GM21717 (cell line): ENCODE data around the gene LY6G5C.
A peak's percentile ranks its signal among the peaks of the same experiment; 100 is the strongest.

ENCODE experiments used
- ATAC-seq: cut with Tn5 transposase; IDR thresholded peaks from one replicate; pipeline ENCODE4 v1.9.1; 2021; ENCODE audit warnings: mild to moderate bottlenecking, moderate library complexity; ENCODE audit not compliant: unreplicated experiment

Gene LY6G5C

GRCh38 chr6:31663126-31663960 lies 17.5 kb downstream of the LY6G5C start:
- ATAC-seq = no peak

- ATAC-seq = no peak
Measured at GRCh38 chr6:31662124-31662723, 18.6 kb downstream of the LY6G5C start.

- no peak for ATAC-seq
Measured at GRCh38 chr6:31661262-31662123, 19.4 kb downstream of the LY6G5C start.

DNA sequence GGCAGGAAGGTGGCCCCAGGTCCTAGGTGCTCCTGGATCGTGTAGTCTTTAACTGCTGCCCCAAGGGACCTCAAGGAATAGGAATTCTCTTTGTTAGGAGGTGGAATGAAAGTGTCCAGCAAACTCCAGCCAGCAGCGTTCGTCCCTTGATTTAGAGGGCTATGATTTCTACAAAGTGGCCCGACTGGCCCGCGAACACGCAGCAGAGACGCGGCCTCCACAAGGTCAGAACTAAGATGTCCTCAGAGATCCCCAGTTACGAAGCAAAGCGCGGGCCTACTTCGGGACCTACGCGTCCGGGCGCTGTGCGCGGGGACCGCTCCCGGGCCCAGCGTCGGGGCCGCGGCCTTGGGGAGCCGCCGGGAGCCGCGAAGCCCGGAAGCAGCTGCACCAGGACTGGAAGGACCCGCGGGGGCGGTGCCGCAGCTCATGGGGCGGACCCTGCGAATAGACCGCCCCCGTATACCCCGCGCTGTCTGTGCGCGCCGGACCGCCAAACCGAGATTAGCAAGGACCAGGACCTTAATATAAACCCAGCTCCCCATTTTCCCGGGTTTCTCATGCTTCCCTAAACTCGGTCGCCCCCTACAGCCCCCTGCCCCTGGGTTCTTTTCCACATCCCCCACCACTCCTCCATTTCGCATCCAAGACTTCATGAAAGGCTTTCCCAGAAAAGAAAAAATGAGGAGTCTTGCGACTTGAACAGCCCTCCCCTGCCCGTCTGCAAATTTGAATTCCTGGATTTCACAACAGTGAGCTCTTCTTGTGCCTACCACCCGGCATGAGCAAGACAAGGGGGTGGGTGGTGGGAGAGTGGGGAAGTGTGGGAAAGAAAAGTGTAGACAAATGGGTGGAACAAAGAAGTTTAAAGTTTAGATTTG lies 20.2 kb downstream of the LY6G5C start, which contains the start of gene C6orf47:
Gene C6orf47 (minus strand): TSS at position 398 of the 881 bp plus-strand sequence. CDS start 831 bp downstream, outside the sequence.
- no peak for ATAC-seq

DNA sequence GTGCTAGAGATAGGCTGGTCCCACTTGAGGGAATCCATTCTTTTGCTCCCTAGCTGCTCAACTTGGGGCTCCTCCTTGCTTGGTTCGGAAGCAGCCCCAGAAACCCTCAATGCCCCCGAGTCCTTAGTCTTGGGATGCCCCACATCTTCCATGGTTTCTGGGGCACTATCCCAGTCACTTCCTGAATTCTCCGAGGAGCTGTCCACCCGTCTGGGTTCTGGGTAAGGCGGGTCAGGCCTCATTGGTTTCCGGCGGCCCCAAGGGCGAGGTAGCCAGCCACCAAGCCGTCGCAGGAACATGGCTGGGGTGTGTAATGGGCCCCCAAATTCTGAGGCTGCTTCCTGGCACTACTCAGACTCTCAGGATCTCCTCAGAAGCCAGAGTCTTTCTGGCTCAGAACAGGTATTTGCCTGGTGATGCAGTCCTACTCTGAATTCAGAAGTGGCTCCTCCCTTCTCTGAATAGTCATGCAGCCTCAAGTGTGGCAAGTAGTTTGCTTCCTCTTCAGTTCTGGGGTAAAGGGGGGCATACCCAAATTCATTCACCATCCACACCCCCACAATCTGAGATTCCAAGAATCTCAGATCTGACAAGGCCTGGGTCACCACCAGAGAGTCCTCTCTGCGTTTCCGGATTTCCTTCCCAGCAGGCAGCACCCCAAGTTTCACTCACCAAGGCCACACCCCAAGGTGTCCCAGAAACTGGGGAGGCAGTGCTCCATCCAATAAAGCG lies 21.1 kb downstream of the LY6G5C start:
- ATAC-seq = no peak

GRCh38 chr6:31658983-31659648 lies 21.8 kb downstream of the LY6G5C start:
- no peak for ATAC-seq

- ATAC-seq = no peak
Measured at GRCh38 chr6:31658158-31658688, 22.6 kb downstream of the LY6G5C start.

GRCh38 chr6:31657406-31658157 lies 23.3 kb downstream of the LY6G5C start:
- no peak for ATAC-seq

DNA sequence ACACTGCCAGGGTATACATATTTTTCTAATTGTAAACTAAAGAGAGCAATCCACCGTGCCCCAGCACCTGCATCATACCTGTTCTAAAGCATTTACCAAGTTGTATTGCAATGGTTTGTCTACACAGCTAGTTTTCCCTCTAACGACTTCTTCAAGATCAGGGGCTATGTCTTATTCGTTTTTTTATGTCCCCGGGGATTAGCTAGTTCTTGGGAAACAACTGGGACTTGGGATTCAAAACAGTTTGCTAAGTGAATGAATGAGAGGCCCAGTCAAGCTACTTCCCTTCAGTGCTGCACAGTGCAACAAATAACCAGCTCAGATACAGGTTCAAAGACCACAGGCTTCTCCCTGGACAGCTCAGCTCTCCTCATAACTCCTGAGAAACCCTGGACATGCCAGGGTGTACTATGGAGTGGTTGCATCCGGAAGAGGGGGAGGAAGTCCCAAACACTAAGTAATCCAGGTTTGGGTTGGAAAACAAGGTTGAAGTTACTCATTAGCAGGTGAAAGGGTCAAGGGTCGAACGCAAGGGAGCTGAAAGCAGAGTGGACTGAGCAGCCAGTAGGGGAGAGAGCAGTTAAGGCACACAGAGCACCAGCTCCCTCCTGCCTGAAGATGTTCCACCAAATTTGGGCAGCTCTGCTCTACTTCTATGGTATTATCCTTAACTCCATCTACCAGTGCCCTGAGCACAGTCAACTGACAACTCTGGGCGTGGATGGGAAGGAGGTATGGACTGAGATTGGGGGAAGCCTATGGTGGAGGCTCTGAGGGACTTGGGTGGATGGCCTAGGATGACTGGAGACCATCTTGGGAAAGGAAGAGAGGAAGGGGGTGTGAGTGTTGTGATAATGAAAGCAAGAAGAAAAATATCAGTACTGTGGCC lies 25.3 kb downstream of the LY6G5C start, which contains the start of gene APOM:
Gene APOM (plus strand): TSS at position 546 of the 889 bp plus-strand sequence. CDS start 73 bp downstream, at position 619.
- ATAC-seq = no peak

GRCh38 chr6:31654574-31655348 lies 26.1 kb downstream of the LY6G5C start:
- no peak for ATAC-seq

DNA sequence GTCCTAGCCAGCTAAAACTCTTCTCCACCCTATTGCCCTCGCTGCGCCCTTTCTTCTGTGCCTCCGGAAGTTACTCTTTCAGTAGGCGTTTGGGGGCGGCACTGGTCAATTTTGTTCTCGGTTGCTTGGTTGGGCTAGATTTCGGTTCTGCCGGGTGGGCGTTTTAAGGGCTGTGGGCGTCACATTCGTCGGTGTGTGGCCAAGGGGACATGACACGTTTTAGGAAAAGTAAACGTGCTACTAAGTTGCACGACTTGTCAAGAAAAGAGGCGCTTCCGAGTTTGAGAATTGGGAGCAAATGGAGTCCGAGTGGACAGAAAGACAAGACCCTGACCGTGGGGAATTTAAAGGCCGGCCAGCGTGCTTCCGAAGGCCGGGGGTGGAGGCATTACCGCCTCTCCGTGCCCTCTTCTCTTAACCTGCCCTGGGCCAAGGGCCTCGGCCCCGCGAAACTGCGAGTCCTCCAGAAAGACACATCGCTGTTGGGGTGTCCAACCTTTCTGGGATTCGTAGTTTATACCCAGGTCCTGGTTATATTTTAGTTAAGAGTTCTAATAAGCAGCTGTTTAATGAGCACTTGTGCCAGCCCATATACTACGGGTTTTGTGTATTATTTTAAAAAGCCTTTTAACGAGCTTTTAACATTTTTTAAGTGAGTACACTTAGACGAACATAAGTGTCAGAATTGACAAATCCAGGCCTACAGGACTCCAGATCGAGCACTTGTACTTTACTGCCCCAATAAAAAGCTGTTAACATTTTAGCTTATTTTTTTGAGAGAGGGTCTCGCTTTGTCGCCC lies 27.7 kb downstream of the LY6G5C start:
- ATAC-seq = peak; percentile 40

DNA sequence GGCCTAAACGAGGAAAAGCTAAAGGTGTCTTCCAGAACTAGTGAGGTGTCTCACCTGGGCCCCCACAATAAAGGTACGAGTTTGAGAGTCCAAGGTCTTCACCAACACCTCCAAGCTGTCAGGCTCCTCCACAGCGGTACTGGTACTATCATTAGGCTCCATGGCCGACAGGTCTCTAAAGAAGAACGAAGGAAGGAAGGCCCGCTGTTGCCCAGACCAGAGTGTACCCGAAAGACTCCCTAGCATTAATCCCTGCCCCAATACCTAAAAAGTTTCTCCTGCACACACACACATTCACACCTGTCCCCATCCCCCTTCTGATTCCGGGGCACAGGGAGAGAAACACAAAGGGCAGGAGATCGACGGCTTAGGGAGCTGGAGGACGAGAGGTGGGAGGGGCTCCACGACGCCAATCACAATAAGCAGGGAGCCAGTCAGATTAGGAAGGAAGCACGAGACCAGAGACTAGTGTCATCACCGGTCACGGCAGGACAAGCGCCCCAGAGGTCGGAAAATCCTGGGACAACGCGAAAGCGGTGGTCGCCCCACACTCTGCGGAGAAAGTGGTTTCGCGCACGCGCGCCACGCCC lies 29.2 kb downstream of the LY6G5C start:
- peak; percentile 24 for ATAC-seq

DNA sequence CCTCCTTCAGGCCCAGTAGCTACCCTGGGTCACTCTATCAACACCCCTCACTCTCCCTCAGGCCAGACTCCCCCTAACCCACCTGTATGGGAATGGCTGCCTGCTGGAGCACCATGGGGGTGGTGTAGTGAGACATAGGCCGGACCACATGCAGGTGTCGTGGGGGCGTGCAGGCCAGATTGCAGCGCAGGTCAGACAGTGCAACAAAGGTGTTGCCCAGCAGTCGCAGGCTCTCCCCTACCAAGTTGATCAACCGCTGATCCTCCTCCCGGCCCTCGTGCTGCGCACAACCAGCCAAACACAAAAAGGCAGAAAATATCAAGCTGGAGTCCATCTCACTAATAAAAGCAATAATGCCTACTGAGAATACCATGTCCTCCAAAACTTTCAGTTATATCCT lies 35.5 kb downstream of the LY6G5C start:
- ATAC-seq = no peak

DNA sequence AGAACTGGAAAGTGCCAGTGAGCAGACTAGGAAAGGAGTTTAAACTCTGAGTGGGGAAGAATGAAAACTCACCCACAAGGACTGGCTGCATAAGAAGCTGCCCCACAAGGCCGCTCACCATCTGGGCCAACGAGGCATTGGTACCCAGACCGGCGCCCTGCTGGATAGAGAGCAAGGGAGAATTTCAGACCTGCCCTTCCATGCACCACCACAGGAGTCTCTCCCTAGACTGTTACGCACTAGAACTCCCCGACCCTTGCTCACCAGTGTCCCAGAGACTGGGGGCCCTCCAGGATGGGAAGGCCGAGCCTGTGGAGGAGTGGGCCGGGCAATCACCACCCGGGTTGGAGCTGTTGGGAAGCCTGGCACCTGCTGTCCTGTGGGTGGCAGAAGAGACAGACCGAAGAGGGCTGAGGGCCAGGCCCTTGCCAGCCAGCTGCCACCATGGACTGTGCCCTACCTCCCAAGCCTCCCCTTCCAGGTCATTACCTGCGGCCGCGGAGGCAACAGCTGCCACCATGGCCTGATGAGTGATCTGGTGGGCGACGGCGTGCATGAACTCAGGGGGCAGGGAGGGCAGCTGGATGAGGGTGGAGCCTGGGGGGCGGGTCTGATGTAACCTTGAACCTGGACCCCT lies 36.9 kb downstream of the LY6G5C start:
- no peak for ATAC-seq
